Psoas muscle (tissue), 8 donors: ENCODE measurements around the gene KIRREL2. TPM values are rescaled to one million over a fixed set of nuclear protein-coding genes. Genes with fewer than 3 reads are reported as not detected.

Experiments
- ATAC-seq, 4 donors: fragments of 200-7000 bp; cut with Tn5 transposase; one replicate each; pipeline ENCODE4 v1.9.1; 2020; ENCODE audit warnings: moderate library complexity in 3 of 4, mild to moderate bottlenecking in 2 of 4
- DNase-seq, 2 donors: peaks; one replicate each; pipeline ENCODE4 v3.0.0-alpha.2; 2020
- H3K27ac ChIP-seq: fragments of 200-600 bp; one replicate; pipeline ENCODE4 v1.8.0; 2022
- H3K27me3 ChIP-seq, 3 donors: fragments of 200-600 bp in 1 of 3; one replicate each; pipeline versions ENCODE4 v1.6.1 to v1.8.0; 2013 to 2022; ENCODE audit warnings: low read length in 2 of 3, mild to moderate bottlenecking in 2 of 3, moderate library complexity in 1 of 3; ENCODE audit not compliant: insufficient read depth in 3 of 3
- H3K36me3 ChIP-seq, 2 donors: fragments of 200-600 bp in 1 of 2; one replicate each; pipeline versions ENCODE4 v1.6.1 to v1.8.0; 2013 to 2022; ENCODE audit warnings: low read depth in 1 of 2, mild to moderate bottlenecking in 1 of 2, moderate library complexity in 1 of 2; ENCODE audit not compliant: insufficient read depth in 1 of 2
- H3K4me1 ChIP-seq: fragments of 200-600 bp; one replicate; pipeline ENCODE4 v1.8.0; 2022
- H3K4me3 ChIP-seq: fragments of 200-600 bp; one replicate; pipeline ENCODE4 v1.8.0; 2022; ENCODE audit warnings: mild to moderate bottlenecking
- H3K9me3 ChIP-seq: fragments of 200-600 bp; one replicate; pipeline ENCODE4 v1.8.0; 2022
- CTCF ChIP-seq: fragments of 200-600 bp; IDR thresholded peaks from one replicate; pipeline ENCODE4 v1.8.0; 2022; ENCODE audit warnings: antibody characterized with exemption
- WGBS, 3 donors: extraction: QIAGEN DNeasy Blood & Tissue Kit; methylation state at CpG; one replicate each; pipeline versions ENCODE4 v1.1.6 to v1.1.7; 2013; 5-methylcytosine and 5-hydroxymethylcytosine counted together
- intact Hi-C, 2 donors: fragments of 100-400 bp; cut with DNase I; formaldehyde crosslinking; loops; one replicate each; pipeline versions ENCODE4 v1.11.0 to v1.14.2; 2022
- polyA plus RNA-seq, 3 donors: library from polyadenylated mRNA; stranded (reverse); fragments of 200-250 nt; gene quantifications; one replicate each; pipeline ENCODE4 v1.2.3, GENCODE V29; 2013
- total RNA-seq, 4 donors: library from RNA; stranded (reverse); fragmentation: NEBNext Ultra II Directional in 2 of 4; extraction: Animal tissue kit (Norgen Biotek cat#: 25700) in 2 of 4; gene quantifications; one replicate each; pipeline versions ENCODE4 v1.2.1 to v1.2.4, GENCODE V29; 2021 to 2023
- donor health status: healthy with polysubstance abuse.
- donor health status: DM: no; HTN: no; CAD: no; lungs with moderate emphysema.
- donor health status: Bipolar disorder and iron deficiency.
- donor health status: healthy.
- donor health status: DM: yes; HTN: yes; CAD: no.
- donor health status: DM: no; HTN: no; CAD: no.
- donor health status: DM: no; HTN: no; CAD: no.
- donor health status: DM: yes; HTN: yes; CAD: no.

Gene KIRREL2
- total and polyA plus RNA-seq, 7 donors = not detected

- ATAC-seq = no peak
- H3K9me3 ChIP-seq = no peaks in the 10 kb centered on the region
- H3K27ac ChIP-seq = no peak overlapping the region
- intact Hi-C loops = no loop called here
- H3K27me3 ChIP-seq = peaks cover 0 to 89% (median 38%) of the 10 kb centered on the region in 3 donors
- TF ChIP-seq CTCF = no peak
- no peaks in the 10 kb centered on the region for H3K4me1 ChIP-seq
- no peak for DNase-seq
- 49 to 60% (median 50%) methylated on average over 7 to 8 of the region's 8 CpGs for WGBS, 3 donors
- no peak overlapping the region for H3K4me3 ChIP-seq
- no peaks in the 10 kb centered on the region for H3K36me3 ChIP-seq
These were observed 3.5 kb upstream of the KIRREL2 start for GRCh38 chr19:35853038-35853756.

DNA sequence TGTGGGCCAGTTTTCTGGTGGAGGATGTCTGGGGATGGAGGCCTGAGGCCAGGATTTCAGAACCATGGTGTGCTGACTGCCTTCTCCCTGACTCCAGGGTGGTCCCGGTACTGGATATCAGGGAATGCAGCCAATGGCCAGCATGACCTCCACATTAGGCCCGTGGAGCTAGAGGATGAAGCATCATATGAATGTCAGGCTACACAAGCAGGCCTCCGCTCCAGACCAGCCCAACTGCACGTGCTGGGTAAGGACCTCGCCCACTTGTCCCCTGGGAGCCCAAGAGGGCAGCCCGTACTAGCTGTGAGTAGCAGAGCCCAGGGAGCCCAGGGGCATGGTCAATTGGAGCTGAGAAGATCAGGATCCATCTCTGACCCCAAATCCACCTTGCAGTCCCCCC is 1.6 kb downstream of the KIRREL2 start:
- WGBS, 3 donors = 53 to 71% (median 59%) methylated on average over 6 of the region's 6 CpGs
- Histone ChIP-seq H3K9me3 (no peaks in the 10 kb centered on the region), H3K4me3 (no peak overlapping the region), H3K27ac (no peak overlapping the region), H3K27me3 (peaks cover 0 to 87% (median 38%) of the 10 kb centered on the region in 3 donors), H3K36me3 (no peaks in the 10 kb centered on the region), H3K4me1 (no peaks in the 10 kb centered on the region)
- TF ChIP-seq CTCF = no peak
- intact Hi-C loops = no loop called here
- ATAC-seq (no peak), DNase-seq (no peak)

GRCh38 chr19:35859414-35859813 is 2.7 kb downstream of the KIRREL2 start:
- intact Hi-C loops = no loop called here
- H3K27me3 ChIP-seq = peaks cover 0 to 82% (median 36%) of the 10 kb centered on the region in 3 donors
- no peak overlapping the region for H3K27ac ChIP-seq
- TF ChIP-seq CTCF = no peak
- H3K9me3 ChIP-seq = no peaks in the 10 kb centered on the region
- 70 to 76% (median 73%) methylated on average over 4 of the region's 4 CpGs for WGBS, 3 donors
- no peaks in the 10 kb centered on the region for H3K4me1 ChIP-seq
- no peak overlapping the region for H3K4me3 ChIP-seq
- DNase-seq = no peak
- no peak for ATAC-seq
- no peaks in the 10 kb centered on the region for H3K36me3 ChIP-seq

DNA sequence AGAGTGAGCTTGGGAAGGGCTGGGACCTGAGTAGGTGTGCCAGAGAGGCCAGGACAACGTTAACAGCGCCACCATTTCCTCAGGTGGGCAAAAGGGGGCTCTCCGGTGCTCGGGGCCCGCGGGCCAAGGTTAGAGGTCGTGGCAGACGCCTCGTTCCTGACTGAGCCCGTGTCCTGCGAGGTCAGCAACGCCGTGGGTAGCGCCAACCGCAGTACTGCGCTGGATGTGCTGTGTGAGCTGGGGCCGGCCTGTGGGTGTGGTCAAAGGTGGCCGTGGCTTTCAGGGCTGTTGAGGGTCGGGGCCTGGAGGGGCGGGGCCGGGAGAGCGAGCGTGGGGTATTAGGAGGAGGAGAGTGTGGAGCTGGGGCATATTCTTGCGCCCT is 3.7 kb downstream of the KIRREL2 start:
- WGBS, 3 donors = 22 to 29% (median 26%) methylated on average over 23 to 24 of the region's 24 CpGs
- H3K9me3 ChIP-seq = no peaks in the 10 kb centered on the region
- intact Hi-C loops = no loop called here
- H3K36me3 ChIP-seq = no peaks in the 10 kb centered on the region
- no peak for TF ChIP-seq CTCF
- no peak overlapping the region for H3K4me3 ChIP-seq
- no peak overlapping the region for H3K27ac ChIP-seq
- no peak for ATAC-seq
- peaks cover 0 to 77% (median 36%) of the 10 kb centered on the region in 3 donors for H3K27me3 ChIP-seq
- H3K4me1 ChIP-seq = no peaks in the 10 kb centered on the region
- DNase-seq = no peak
